Heart left ventricle (tissue), 16 donors: ENCODE data around the gene TINCR. TPM values are rescaled to one million over a fixed set of nuclear protein-coding genes. Genes with fewer than 3 reads are reported as not detected.
"Not testable (repeated sequence)": the region's sequence is repeated elsewhere in the genome, so short reads cannot be mapped to it uniquely, and the experiment has no call there.

Source experiments
- ATAC-seq, 4 donors: fragments of 200-7000 bp; cut with Tn5 transposase; one replicate each; pipeline ENCODE4 v1.9.1; 2020 to 2022; ENCODE audit warnings: moderate library complexity in 4 of 4, mild to moderate bottlenecking in 3 of 4, moderate number of reproducible peaks in 1 of 4
- DNase-seq, 5 donors: peaks; one replicate each; pipeline ENCODE4 v3.0.0-alpha.2; 2020
- H3K27ac ChIP-seq, 12 donors: fragments of 200-600 bp; sonication (generic) in 4 of 12; one replicate each; pipeline versions ENCODE4 v1.5.0 to v1.8.0; 2016 to 2022; ENCODE audit warnings: mild to moderate bottlenecking in 2 of 12
- H3K27me3 ChIP-seq, 9 donors: fragments of 200-600 bp; sonication (generic) in 2 of 9; one replicate each; pipeline versions ENCODE4 v1.5.1 to v1.8.0; 2016 to 2022; ENCODE audit warnings: mild to moderate bottlenecking in 3 of 9
- H3K36me3 ChIP-seq, 9 donors: fragments of 200-600 bp; sonication (generic) in 2 of 9; one replicate each; pipeline versions ENCODE4 v1.5.0 to v1.8.0; 2018 to 2022; ENCODE audit warnings: mild to moderate bottlenecking in 2 of 9
- H3K4me1 ChIP-seq, 12 donors: fragments of 200-600 bp; sonication (generic) in 4 of 12; one replicate each; pipeline versions ENCODE4 v1.5.0 to v1.8.0; 2016 to 2022; ENCODE audit warnings: mild to moderate bottlenecking in 3 of 12
- H3K4me3 ChIP-seq, 12 donors: fragments of 200-600 bp; sonication (generic) in 4 of 12; one replicate each; pipeline versions ENCODE4 v1.5.0 to v1.8.0; 2017 to 2022; ENCODE audit warnings: mild to moderate bottlenecking in 9 of 12, moderate library complexity in 4 of 12
- H3K9me3 ChIP-seq, 12 donors: fragments of 200-600 bp; sonication (generic) in 4 of 12; one replicate each; pipeline versions ENCODE4 v1.5.0 to v1.8.0; 2016 to 2022; ENCODE audit warnings: mild to moderate bottlenecking in 1 of 12
- CTCF ChIP-seq, 12 donors: fragments of 200-600 bp; sonication (generic) in 4 of 12; IDR thresholded peaks; one replicate each; pipeline versions ENCODE4 v1.5.0 to v1.8.0; 2018 to 2022; ENCODE audit warnings: antibody characterized with exemption in 12 of 12, mild to moderate bottlenecking in 5 of 12
- POLR2A ChIP-seq, 2 donors: fragments of 450-650 bp; IDR thresholded peaks; one replicate each; pipeline ENCODE4 v1.6.1; 2017; ENCODE audit warnings: antibody characterized with exemption in 2 of 2, mild to moderate bottlenecking in 2 of 2, moderate library complexity in 2 of 2
- WGBS, 4 donors: extraction: QIAGEN DNeasy Blood & Tissue Kit in 2 of 4; methylation state at CpG; one replicate each; pipeline versions ENCODE4 v1.1.5 to v1.1.7; 2013 to 2018; 5-methylcytosine and 5-hydroxymethylcytosine counted together
- intact Hi-C, 10 donors: fragments of 100-400 bp; cut with DNase I; formaldehyde crosslinking; loops; one replicate each; pipeline versions ENCODE4 v1.11.1 to v1.14.2; 2022
- polyA plus RNA-seq, 2 donors: library from polyadenylated mRNA; stranded (reverse); fragments of 200-250 nt; gene quantifications; one replicate each; pipeline ENCODE4 v1.2.3, GENCODE V29; 2013
- total RNA-seq, 9 donors: library from RNA; depleted of rRNA in 2 of 9; stranded (reverse); fragments of >200 nt in 2 of 9; fragmentation: NEBNext Ultra II Directional in 3 of 9; extraction: Animal tissue kit (Norgen Biotek cat#: 25700) in 3 of 9; gene quantifications; one replicate each; pipeline versions ENCODE4 v1.1.0 to v1.2.4, GENCODE V29; 2016 to 2023
- donor health status: ischemic (EF 13 %, LVEDD 7.1; RV severe dilation, severe dysfunction).
- donor health status: healthy with polysubstance abuse.
- donor health status: DM: no; HTN: yes; CAD: no.
- donor health status: DM: no; HTN: no; CAD: no.
- donor health status: ischemic (EF 25% LVEDD 6.9; RV normal size, moderate dysfunction).
- donor health status: ischemic (EF 25% LVEDD 5.7; RV mildly dilated, moderate dysfunction).
- donor health status: healthy.
- donor health status: DM: yes; HTN: yes; CAD: no.
- donor health status: ischemic (EF 35%, LVEDD 5.7; RV mildly dilated, moderate dysfunction).
- donor health status: nonischemic (EF 11% LVEDD 7.7; RV severe dilation, severe dysfunction).
- donor health status: DM: yes; HTN: yes; CAD: no.
- donor health status: PGD.
- donor health status: ischemic (EF 29% LVEDD 5.4; RV normal size, mild dysfunction).
- donor health status: nonischemic (EF 23%, LVEDD 6.1; RV moderate dilation, normal function).

TINCR gene
- total and polyA plus RNA-seq, 11 donors: 0.07 to 0.44 (median 0.19) TPM; not detected in 6

GRCh38 chr19:5612891-5613865 lies 45.4 kb upstream of the TINCR start:
- intact Hi-C loops: no loop called here
- Histone ChIP-seq H3K27ac (peak overlapping the region in 2 of 12 donors; percentile 1 to 43), H3K27me3 (no peaks in the 10 kb centered on the region), H3K4me3 (no peak overlapping the region), H3K36me3 (peaks cover 7 to 93% (median 92%) of the 10 kb centered on the region in 9 donors), H3K4me1 (peaks cover 0 to 21% (median 3%) of the 10 kb centered on the region in 12 donors), H3K9me3 (no peaks in the 10 kb centered on the region)
- DNase-seq (no peak), ATAC-seq (peak; percentile 25 to 76 (median 66))
- WGBS, 4 donors: 83 to 88% (median 87%) methylated on average over 15 of the region's 15 CpGs
- TF ChIP-seq POLR2A (IDR thresholded peaks at IDR 0.05): no peak
- no peak for TF ChIP-seq CTCF (IDR thresholded peaks at IDR 0.05)

GRCh38 chr19:5609881-5610448 lies 42.2 kb upstream of the TINCR start:
- TF ChIP-seq POLR2A (IDR thresholded peaks at IDR 0.05): no peak
- TF ChIP-seq CTCF (IDR thresholded peaks at IDR 0.05): no peak
- Histone ChIP-seq H3K27me3 (no peaks in the 10 kb centered on the region), H3K9me3 (no peaks in the 10 kb centered on the region), H3K4me3 (no peak overlapping the region), H3K36me3 (peaks cover 7 to 93% (median 92%) of the 10 kb centered on the region in 9 donors), H3K27ac (no peak overlapping the region), H3K4me1 (peaks cover 0 to 11% (median 0%) of the 10 kb centered on the region in 12 donors)
- no peak for ATAC-seq
- WGBS, 4 donors: 92 to 95% (median 94%) methylated on average over 11 to 16 of the region's 16 CpGs
- intact Hi-C loops: no loop called here
- no peak for DNase-seq

GRCh38 chr19:5608766-5609165 lies 41.0 kb upstream of the TINCR start:
- WGBS, 4 donors: 95 to 97% (median 96%) methylated on average over 6 to 9 of the region's 9 CpGs
- intact Hi-C loops, ATAC-seq, H3K27ac ChIP-seq, H3K4me3 ChIP-seq, DNase-seq, H3K9me3 ChIP-seq, H3K27me3 ChIP-seq: not testable (repeated sequence)
- Histone ChIP-seq H3K36me3 (peaks cover 7 to 93% (median 92%) of the 10 kb centered on the region in 9 donors), H3K4me1 (peaks cover 0 to 11% (median 0%) of the 10 kb centered on the region in 12 donors)

- Histone ChIP-seq H3K27me3 (no peaks in the 10 kb centered on the region), H3K27ac (no peak overlapping the region), H3K9me3 (no peaks in the 10 kb centered on the region), H3K4me1 (peaks cover 0 to 11% (median 0%) of the 10 kb centered on the region in 12 donors), H3K4me3 (no peak overlapping the region), H3K36me3 (peaks cover 7 to 93% (median 92%) of the 10 kb centered on the region in 9 donors)
- ATAC-seq (no peak), DNase-seq (no peak)
- intact Hi-C loops: no loop called here
- 93 to 97% (median 95%) methylated on average over 10 of the region's 10 CpGs for WGBS, 4 donors
- TF ChIP-seq POLR2A (IDR thresholded peaks at IDR 0.05) (no peak), CTCF (IDR thresholded peaks at IDR 0.05) (no peak)
Observed at GRCh38 chr19:5608291-5608690, 40.5 kb upstream of the TINCR start.
